Natural killer cell (primary cell): Measurements from ENCODE around the gene SCAMP1. TPM values are rescaled to one million over a fixed set of nuclear protein-coding genes. Genes with fewer than 3 reads are reported as not detected.
"Not testable (repeated sequence)": the region's sequence is repeated elsewhere in the genome, so short reads cannot be mapped to it uniquely, and the experiment has no call there.

Experiments
- ATAC-seq, 3 donors: fragments of 150-1000 bp in 2 of 3; fragments of 200-7000 bp in 1 of 3; cut with Tn5 transposase; 1 replicate in 1 of 3; 2 replicates in 2 of 3; pipeline ENCODE4 v1.10.0; 2021; ENCODE audit warnings: mild to moderate bottlenecking in 2 of 3, moderate library complexity in 2 of 3
- DNase-seq, 2 donors: peaks; one replicate each; pipeline versions ENCODE4 v3.0.0 to v3.0.0-alpha.2; 2013 to 2021; ENCODE audit warnings: mixed read lengths in 1 of 2
- H3K27ac ChIP-seq: one replicate; pipeline ENCODE4 v1.5.1; 2013; ENCODE audit warnings: mild to moderate bottlenecking, low read length
- H3K27me3 ChIP-seq: one replicate; pipeline ENCODE4 v1.6.1; 2013; ENCODE audit warnings: low read length; ENCODE audit not compliant: control insufficient read depth, insufficient read depth
- H3K36me3 ChIP-seq: one replicate; pipeline ENCODE4 v1.6.1; 2013; ENCODE audit warnings: low read length; ENCODE audit not compliant: control insufficient read depth, insufficient read depth
- H3K4me1 ChIP-seq: one replicate; pipeline ENCODE4 v1.6.1; 2013; ENCODE audit warnings: low read length; ENCODE audit not compliant: control insufficient read depth, insufficient read depth
- H3K4me3 ChIP-seq: one replicate; pipeline ENCODE4 v1.5.1; 2013; ENCODE audit warnings: low read length
- H3K9me3 ChIP-seq: one replicate; pipeline ENCODE4 v1.6.1; 2013; ENCODE audit warnings: low read length; ENCODE audit not compliant: control insufficient read depth, insufficient read depth
- H3K27ac Mint-ChIP-seq, 2 donors: one replicate each; pipeline ENCODE4 v1.8.0; 2022; ENCODE audit warnings: mild to moderate bottlenecking in 2 of 2, mixed read lengths in 2 of 2, moderate library complexity in 1 of 2
- H3K27me3 Mint-ChIP-seq, 2 donors: one replicate each; pipeline ENCODE4 v1.8.0; 2022; ENCODE audit warnings: low read depth in 2 of 2, mixed read lengths in 2 of 2
- H3K36me3 Mint-ChIP-seq: one replicate; pipeline ENCODE4 v1.8.0; 2022; ENCODE audit warnings: mixed read lengths
- H3K4me1 Mint-ChIP-seq, 2 donors: one replicate each; pipeline ENCODE4 v1.8.0; 2022; ENCODE audit warnings: mixed read lengths in 2 of 2
- H3K4me3 Mint-ChIP-seq: one replicate; pipeline ENCODE4 v1.8.0; 2022; ENCODE audit warnings: mild to moderate bottlenecking, moderate library complexity, mixed read lengths
- H3K9me3 Mint-ChIP-seq, 2 donors: one replicate each; pipeline ENCODE4 v1.8.0; 2022; ENCODE audit warnings: mixed read lengths in 2 of 2
- WGBS: methylation state at CpG from one replicate; pipeline ENCODE4 v1.1.7; 2013; ENCODE audit warnings: missing lambda C conversion rate; ENCODE audit not compliant: insufficient coverage; 5-methylcytosine and 5-hydroxymethylcytosine counted together
- intact Hi-C: fragments of 100-400 bp; cut with micrococcal nuclease; formaldehyde crosslinking; loops from one replicate; pipeline ENCODE4 v1.14.2; 2022
- total RNA-seq, 4 donors: library from RNA; stranded (reverse); fragments of 120-200 nt in 1 of 4; gene quantifications; one replicate each; pipeline versions ENCODE4 v1.2.3 to v1.2.4, GENCODE V29; 2013 to 2022
- TF ChIP-seq, protein P1 (sequence below): fragments of 200-600 bp; IDR thresholded peaks from one replicate; pipeline ENCODE4 v1.8.0; 2022; ENCODE audit warnings: antibody characterized with exemption

The SCAMP1 gene
- total RNA-seq, 3 donors from 2014 or later (not counting 1 experiment from before 2014, with no cell fraction given): 19.9 to 27.1 (median 20.5) TPM

DNA sequence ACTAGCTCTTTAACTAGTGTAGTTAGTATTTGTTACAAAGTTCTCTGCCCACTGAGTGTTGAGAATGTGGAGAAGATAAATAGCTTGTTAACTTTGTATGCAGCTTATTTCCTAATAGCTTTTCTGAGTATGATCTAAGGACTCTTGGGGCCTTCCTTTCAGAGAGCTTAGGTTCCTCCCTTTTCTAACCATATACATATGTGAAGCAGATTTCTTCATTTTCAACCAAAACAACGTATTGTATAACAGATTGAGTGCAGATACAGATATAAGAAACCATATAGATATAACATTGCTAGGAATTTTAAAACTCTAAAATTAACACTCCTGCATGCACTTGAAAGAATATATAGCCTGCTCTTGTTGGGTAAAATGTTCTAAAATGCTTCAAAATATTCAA, 70.4 kb downstream of the SCAMP1 start:
- Mint-ChIP-seq H3K27ac (no peak overlapping the region), H3K36me3 (peaks cover 24% of the 10 kb centered on the region), H3K9me3 (no peaks in the 10 kb centered on the region), H3K27me3 (no peaks in the 10 kb centered on the region), H3K4me1 (no peaks in the 10 kb centered on the region), H3K4me3 (no peak overlapping the region)
- H3K36me3 ChIP-seq: peaks cover 4% of the 10 kb centered on the region
- no peaks in the 10 kb centered on the region for H3K9me3 ChIP-seq
- H3K27me3 ChIP-seq: no peaks in the 10 kb centered on the region
- no peak overlapping the region for H3K4me3 ChIP-seq
- TF ChIP-seq, protein P1, sequence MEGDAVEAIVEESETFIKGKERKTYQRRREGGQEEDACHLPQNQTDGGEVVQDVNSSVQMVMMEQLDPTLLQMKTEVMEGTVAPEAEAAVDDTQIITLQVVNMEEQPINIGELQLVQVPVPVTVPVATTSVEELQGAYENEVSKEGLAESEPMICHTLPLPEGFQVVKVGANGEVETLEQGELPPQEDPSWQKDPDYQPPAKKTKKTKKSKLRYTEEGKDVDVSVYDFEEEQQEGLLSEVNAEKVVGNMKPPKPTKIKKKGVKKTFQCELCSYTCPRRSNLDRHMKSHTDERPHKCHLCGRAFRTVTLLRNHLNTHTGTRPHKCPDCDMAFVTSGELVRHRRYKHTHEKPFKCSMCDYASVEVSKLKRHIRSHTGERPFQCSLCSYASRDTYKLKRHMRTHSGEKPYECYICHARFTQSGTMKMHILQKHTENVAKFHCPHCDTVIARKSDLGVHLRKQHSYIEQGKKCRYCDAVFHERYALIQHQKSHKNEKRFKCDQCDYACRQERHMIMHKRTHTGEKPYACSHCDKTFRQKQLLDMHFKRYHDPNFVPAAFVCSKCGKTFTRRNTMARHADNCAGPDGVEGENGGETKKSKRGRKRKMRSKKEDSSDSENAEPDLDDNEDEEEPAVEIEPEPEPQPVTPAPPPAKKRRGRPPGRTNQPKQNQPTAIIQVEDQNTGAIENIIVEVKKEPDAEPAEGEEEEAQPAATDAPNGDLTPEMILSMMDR: no peak
- no CpG with 5 or more reads among the region's 1 CpG for WGBS
- intact Hi-C loops: no loop called here
- no peak for DNase-seq
- ATAC-seq: no peak
- no peak overlapping the region for H3K27ac ChIP-seq
- H3K4me1 ChIP-seq: no peaks in the 10 kb centered on the region

- no peak overlapping the region for H3K27ac Mint-ChIP-seq
- intact Hi-C loops: no loop called here
- no peaks in the 10 kb centered on the region for H3K9me3 Mint-ChIP-seq
- Histone ChIP-seq H3K4me1 (no peaks in the 10 kb centered on the region), H3K4me3 (no peak overlapping the region), H3K27ac (no peak overlapping the region), H3K9me3 (no peaks in the 10 kb centered on the region), H3K27me3 (no peaks in the 10 kb centered on the region), H3K36me3 (peaks cover 2% of the 10 kb centered on the region)
- ATAC-seq: no peak
- H3K4me1 Mint-ChIP-seq: peaks cover 13 to 18% of the 10 kb centered on the region in 2 donors
- no peak overlapping the region for H3K4me3 Mint-ChIP-seq
- peaks cover 14% of the 10 kb centered on the region for H3K36me3 Mint-ChIP-seq
- no peak for DNase-seq
- TF ChIP-seq, protein P1: no peak
- no peaks in the 10 kb centered on the region for H3K27me3 Mint-ChIP-seq
Observed at GRCh38 chr5:78433972-78434371, 73.6 kb downstream of the SCAMP1 start.

GRCh38 chr5:78447775-78448424, 87.5 kb downstream of the SCAMP1 start:
- TF ChIP-seq, protein P1: no peak
- DNase-seq: no peak
- no CpG with 5 or more reads among the region's 3 CpGs for WGBS

GRCh38 chr5:78449103-78449502, 88.7 kb downstream of the SCAMP1 start:
- intact Hi-C loops: no loop called here
- Histone ChIP-seq H3K27ac (no peak overlapping the region), H3K4me1 (no peaks in the 10 kb centered on the region), H3K9me3 (no peaks in the 10 kb centered on the region), H3K4me3 (no peak overlapping the region), H3K27me3 (no peaks in the 10 kb centered on the region), H3K36me3 (no peaks in the 10 kb centered on the region)
- H3K36me3 Mint-ChIP-seq: no peaks in the 10 kb centered on the region
- no peaks in the 10 kb centered on the region for H3K27me3 Mint-ChIP-seq
- no peak overlapping the region for H3K4me3 Mint-ChIP-seq
- no peaks in the 10 kb centered on the region for H3K9me3 Mint-ChIP-seq
- TF ChIP-seq, protein P1: no peak
- ATAC-seq (no peak), DNase-seq (no peak)
- H3K4me1 Mint-ChIP-seq: peaks cover 0 to 3% of the 10 kb centered on the region in 2 donors
- no peak overlapping the region for H3K27ac Mint-ChIP-seq

More at GRCh38 chr5:78447775-78448424, 87.5 kb downstream of the SCAMP1 start:
- Histone ChIP-seq H3K9me3 (no peaks in the 10 kb centered on the region), H3K27ac (no peak overlapping the region), H3K4me1 (no peaks in the 10 kb centered on the region), H3K4me3 (no peak overlapping the region), H3K27me3 (no peaks in the 10 kb centered on the region), H3K36me3 (no peaks in the 10 kb centered on the region)
- no peak for ATAC-seq
- Mint-ChIP-seq H3K27ac (peak overlapping the region in 1 of 2 donors; percentile 14), H3K4me3 (no peak overlapping the region), H3K4me1 (peaks cover 0 to 5% of the 10 kb centered on the region in 2 donors), H3K9me3 (no peaks in the 10 kb centered on the region), H3K36me3 (no peaks in the 10 kb centered on the region), H3K27me3 (no peaks in the 10 kb centered on the region)
- intact Hi-C loops: no loop called here

- WGBS: 86% methylated on average over 3 of the region's 14 CpGs
- DNase-seq, H3K36me3 Mint-ChIP-seq, H3K27me3 ChIP-seq, H3K27ac Mint-ChIP-seq, H3K36me3 ChIP-seq, H3K4me3 ChIP-seq, intact Hi-C loops, H3K9me3 ChIP-seq, H3K4me1 ChIP-seq, ATAC-seq, H3K27me3 Mint-ChIP-seq, H3K4me3 Mint-ChIP-seq, H3K27ac ChIP-seq, H3K9me3 Mint-ChIP-seq: not testable (repeated sequence)
- peaks cover 5 to 12% of the 10 kb centered on the region in 2 donors for H3K4me1 Mint-ChIP-seq
Observed at GRCh38 chr5:78457507-78457906, 97.1 kb downstream of the SCAMP1 start.
